ENCODE data around the gene DEPDC7. TPM values are rescaled to one million over a fixed set of nuclear protein-coding genes. Genes with fewer than 3 reads are reported as not detected.

Gene DEPDC7
- total and polyA plus RNA-seq, 2 donors (not counting 1 experiment from before 2014, with no cell fraction given), result 0.07 TPM; not detected in 1

GRCh38 chr11:32991898-32992297 is 23.8 kb upstream of the DEPDC7 start:
- no peak overlapping the region for H3K4me3 ChIP-seq (ENCODE audit: control extremely low read depth in 1 of 5, extremely low read depth in 1 of 5, insufficient read depth in 1 of 5, low read depth in 2 of 5, low read length in 4 of 5)
- no peak for ATAC-seq (ENCODE audit: low read depth)
- no peak overlapping the region for H3K27ac Mint-ChIP-seq
- POLR2A ChIA-PET, result no interaction called here
- H2AFZ ChIP-seq (ENCODE audit: insufficient read depth, low read depth, low read length, poor library complexity, severe bottlenecking), result no peak overlapping the region
- TF ChIP-seq EZH2 (IDR thresholded peaks at IDR 0.05; ENCODE audit: borderline replicate concordance, insufficient read depth, low read depth, low read length, poor library complexity, severe bottlenecking) (no peak), CTCF (IDR thresholded peaks at IDR 0.05) (no peak)
- CTCF ChIA-PET, result no interaction called here
- intact Hi-C loops (cut with micrococcal nuclease), result no loop called here
- H3K4me1 ChIP-seq (ENCODE audit: control insufficient read depth in 2 of 2, insufficient read depth in 2 of 2, low read length in 2 of 2), result no peaks in the 10 kb centered on the region
- no peak for DNase-seq
- H3K9me3 ChIP-seq (ENCODE audit: control extremely low read depth in 1 of 3, control insufficient read depth in 2 of 3, insufficient read depth in 1 of 3, low read length in 2 of 3), result peaks cover 3 to 9% (median 7%) of the 10 kb centered on the region in 3 donors
- H3K4me3 Mint-ChIP-seq, result no peak overlapping the region
- H3K9me3 Mint-ChIP-seq (ENCODE audit: insufficient read depth), result peaks cover 10% of the 10 kb centered on the region
- no peaks in the 10 kb centered on the region for H4K20me1 ChIP-seq (ENCODE audit: control insufficient read depth, insufficient read depth, low read length, poor library complexity, severe bottlenecking)
- H3K36me3 ChIP-seq (replicated peaks in 1 of 2; ENCODE audit: control extremely low read depth in 1 of 2, control insufficient read depth in 1 of 2, extremely low read depth in 1 of 2, insufficient read depth in 2 of 2, low read length in 1 of 2), result no peaks in the 10 kb centered on the region
- H3K27me3 ChIP-seq (replicated peaks in 1 of 4; ENCODE audit: control extremely low read depth in 1 of 4, control insufficient read depth in 3 of 4, insufficient read depth in 4 of 4, low read length in 3 of 4), result no peaks in the 10 kb centered on the region
- H3K27ac ChIP-seq (ENCODE audit: low read length in 2 of 2), result no peak overlapping the region
- H3K9ac ChIP-seq (ENCODE audit: low read length), result no peak overlapping the region
- H3K79me2 ChIP-seq (ENCODE audit: control insufficient read depth, insufficient read depth, low read length), result no peaks in the 10 kb centered on the region
- peaks cover 19% of the 10 kb centered on the region for H3K27me3 Mint-ChIP-seq
- H3K4me2 ChIP-seq (replicated peaks; ENCODE audit: low read depth, low read length, poor library complexity, severe bottlenecking), result no peak overlapping the region
- H3K4me1 Mint-ChIP-seq, result peaks cover 3% of the 10 kb centered on the region

- no peak overlapping the region for H3K27ac Mint-ChIP-seq
Measured at GRCh38 chr11:33000181-33000580, 15.5 kb upstream of the DEPDC7 start.

More at GRCh38 chr11:33000181-33000580, 15.5 kb upstream of the DEPDC7 start:
- H3K27me3 ChIP-seq (replicated peaks in 1 of 4; ENCODE audit: control extremely low read depth in 1 of 4, control insufficient read depth in 3 of 4, insufficient read depth in 4 of 4, low read length in 3 of 4), result peaks cover 0 to 13% (median 1%) of the 10 kb centered on the region in 4 experiments
- H3K9me3 ChIP-seq (ENCODE audit: control extremely low read depth in 1 of 3, control insufficient read depth in 2 of 3, insufficient read depth in 1 of 3, low read length in 2 of 3), result no peaks in the 10 kb centered on the region
- intact Hi-C loops (cut with micrococcal nuclease), result no loop called here
- no peak overlapping the region for H3K4me2 ChIP-seq (replicated peaks; ENCODE audit: low read depth, low read length, poor library complexity, severe bottlenecking)
- no peaks in the 10 kb centered on the region for H3K4me1 ChIP-seq (ENCODE audit: control insufficient read depth in 2 of 2, insufficient read depth in 2 of 2, low read length in 2 of 2)
- CTCF ChIA-PET, result no interaction called here
- H3K4me1 Mint-ChIP-seq, result no peaks in the 10 kb centered on the region
- H3K27ac ChIP-seq (ENCODE audit: low read length in 2 of 2), result no peak overlapping the region
- no peak overlapping the region for H2AFZ ChIP-seq (ENCODE audit: insufficient read depth, low read depth, low read length, poor library complexity, severe bottlenecking)
- H3K9ac ChIP-seq (ENCODE audit: low read length), result no peak overlapping the region
- ATAC-seq (ENCODE audit: low read depth) (no peak), DNase-seq (no peak)
- H3K4me3 ChIP-seq (ENCODE audit: control extremely low read depth in 1 of 5, extremely low read depth in 1 of 5, insufficient read depth in 1 of 5, low read depth in 2 of 5, low read length in 4 of 5), result no peak overlapping the region
- peaks cover 46% of the 10 kb centered on the region for H3K27me3 Mint-ChIP-seq
- H3K79me2 ChIP-seq (ENCODE audit: control insufficient read depth, insufficient read depth, low read length), result no peaks in the 10 kb centered on the region
- TF ChIP-seq CTCF (IDR thresholded peaks at IDR 0.05) (no peak), EZH2 (IDR thresholded peaks at IDR 0.05; ENCODE audit: borderline replicate concordance, insufficient read depth, low read depth, low read length, poor library complexity, severe bottlenecking) (no peak)
- H4K20me1 ChIP-seq (ENCODE audit: control insufficient read depth, insufficient read depth, low read length, poor library complexity, severe bottlenecking), result no peaks in the 10 kb centered on the region
- POLR2A ChIA-PET, result no interaction called here
- no peaks in the 10 kb centered on the region for H3K36me3 ChIP-seq (replicated peaks in 1 of 2; ENCODE audit: control extremely low read depth in 1 of 2, control insufficient read depth in 1 of 2, extremely low read depth in 1 of 2, insufficient read depth in 2 of 2, low read length in 1 of 2)
- peaks cover 6% of the 10 kb centered on the region for H3K9me3 Mint-ChIP-seq (ENCODE audit: insufficient read depth)
- no peak overlapping the region for H3K4me3 Mint-ChIP-seq

All from B cell (primary cell).